Muscle layer of colon (tissue), 2 donors: Measurements from ENCODE around the gene TTC31.
"Not testable (repeated sequence)": the region's sequence is repeated elsewhere in the genome, so short reads cannot be mapped to it uniquely, and the experiment has no call there.

Experiments
- H3K27ac ChIP-seq: one replicate; pipeline ENCODE4 v1.7.0; 2013; ENCODE audit warnings: low read depth, mild to moderate bottlenecking, low read length, moderate library complexity
- H3K27me3 ChIP-seq, 2 donors: one replicate each; pipeline ENCODE4 v1.7.0; 2013; ENCODE audit warnings: low read length in 2 of 2, mild to moderate bottlenecking in 2 of 2; ENCODE audit not compliant: insufficient read depth in 2 of 2, control insufficient read depth in 1 of 2
- H3K36me3 ChIP-seq: one replicate; pipeline ENCODE4 v1.7.0; 2013; ENCODE audit warnings: mild to moderate bottlenecking, low read length; ENCODE audit not compliant: insufficient read depth
- H3K4me1 ChIP-seq: one replicate; pipeline ENCODE4 v1.7.0; 2013; ENCODE audit warnings: mild to moderate bottlenecking, low read length; ENCODE audit not compliant: insufficient read depth
- H3K4me3 ChIP-seq, 2 donors: one replicate each; pipeline ENCODE4 v1.7.0; 2013; ENCODE audit warnings: low read length in 2 of 2, low read depth in 1 of 2, mild to moderate bottlenecking in 1 of 2, moderate library complexity in 1 of 2
- H3K9ac ChIP-seq: one replicate; pipeline ENCODE4 v1.7.0; 2013; ENCODE audit warnings: low read length
- H3K9me3 ChIP-seq: one replicate; pipeline ENCODE4 v1.7.0; 2013; ENCODE audit warnings: mild to moderate bottlenecking, low read length
- donor health status: abdominal sarcoma.
- donor health status: Adenocarcinoma of cecum.

TTC31 gene

DNA sequence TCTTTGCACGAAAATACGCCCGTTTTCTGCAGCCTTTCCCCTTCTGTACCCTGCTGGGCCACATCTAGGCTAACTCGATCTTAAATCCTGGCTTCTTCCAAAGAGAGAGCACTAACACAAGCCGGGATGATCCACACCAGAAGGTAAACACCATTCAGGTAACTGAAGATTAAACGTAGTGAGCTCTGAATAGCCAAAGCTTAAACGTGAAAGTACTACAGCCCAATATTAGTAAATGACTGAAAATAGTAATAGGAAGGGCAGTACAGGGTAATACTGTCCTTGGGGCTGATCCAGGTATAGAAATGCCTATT is 10.0 kb upstream of the TTC31 start:
- Histone ChIP-seq H3K27me3 (no peaks in the 10 kb centered on the region), H3K4me3 (peak overlapping the region; percentile 15 to 81), H3K27ac (peak overlapping the region; percentile 75), H3K9ac (peak overlapping the region; percentile 66), H3K4me1 (peaks cover 16% of the 10 kb centered on the region), H3K9me3 (no peaks in the 10 kb centered on the region), H3K36me3 (peaks cover 21% of the 10 kb centered on the region)

DNA sequence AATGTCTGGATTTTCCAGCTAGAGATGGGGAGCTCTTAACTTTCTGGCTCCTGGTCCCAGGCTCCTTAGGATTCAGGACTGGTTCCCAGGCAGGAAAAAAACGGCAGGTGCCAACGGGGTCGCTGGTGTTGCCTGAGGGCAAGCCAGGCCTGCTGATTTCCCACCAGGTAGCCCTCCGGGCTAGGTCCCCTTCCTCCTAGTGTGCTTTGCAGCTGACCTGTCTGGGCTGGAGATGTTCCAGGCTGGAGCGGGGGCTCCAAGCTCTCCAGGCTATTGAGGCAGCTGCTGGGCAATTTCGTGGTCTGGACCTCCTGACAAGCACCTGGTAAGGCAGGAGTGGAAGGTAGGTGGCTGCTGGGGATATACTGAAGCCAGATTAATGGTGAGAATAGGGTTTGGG is 8.4 kb upstream of the TTC31 start:
- H3K4me1 ChIP-seq: peaks cover 21% of the 10 kb centered on the region
- H3K9ac ChIP-seq: no peak overlapping the region
- no peak overlapping the region for H3K4me3 ChIP-seq
- no peaks in the 10 kb centered on the region for H3K27me3 ChIP-seq
- peaks cover 22% of the 10 kb centered on the region for H3K36me3 ChIP-seq
- no peak overlapping the region for H3K27ac ChIP-seq
- H3K9me3 ChIP-seq: no peaks in the 10 kb centered on the region

DNA sequence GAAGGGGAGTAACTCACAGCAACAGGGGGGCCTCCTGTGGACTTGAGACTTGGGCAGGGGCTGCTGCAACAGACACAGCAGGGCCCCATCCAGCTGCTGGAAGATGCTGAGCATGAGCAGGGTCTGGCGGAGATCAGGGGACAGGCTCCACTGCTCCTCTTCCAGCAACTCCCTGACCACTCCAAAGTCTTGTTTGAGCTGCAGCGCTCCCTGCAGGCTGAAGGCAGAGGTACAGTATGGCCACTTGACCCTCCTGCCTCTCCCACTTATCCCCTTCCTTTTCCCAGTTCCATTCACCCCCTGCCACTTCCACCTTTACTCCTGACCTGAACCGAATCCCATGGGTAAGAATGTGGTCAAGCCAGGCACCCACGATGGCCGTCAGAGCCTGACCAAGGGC is 8.0 kb upstream of the TTC31 start:
- Histone ChIP-seq H3K27ac (no peak overlapping the region), H3K9ac (no peak overlapping the region), H3K9me3 (no peaks in the 10 kb centered on the region), H3K27me3 (no peaks in the 10 kb centered on the region), H3K36me3 (peaks cover 26% of the 10 kb centered on the region), H3K4me1 (peaks cover 23% of the 10 kb centered on the region), H3K4me3 (no peak overlapping the region)

DNA sequence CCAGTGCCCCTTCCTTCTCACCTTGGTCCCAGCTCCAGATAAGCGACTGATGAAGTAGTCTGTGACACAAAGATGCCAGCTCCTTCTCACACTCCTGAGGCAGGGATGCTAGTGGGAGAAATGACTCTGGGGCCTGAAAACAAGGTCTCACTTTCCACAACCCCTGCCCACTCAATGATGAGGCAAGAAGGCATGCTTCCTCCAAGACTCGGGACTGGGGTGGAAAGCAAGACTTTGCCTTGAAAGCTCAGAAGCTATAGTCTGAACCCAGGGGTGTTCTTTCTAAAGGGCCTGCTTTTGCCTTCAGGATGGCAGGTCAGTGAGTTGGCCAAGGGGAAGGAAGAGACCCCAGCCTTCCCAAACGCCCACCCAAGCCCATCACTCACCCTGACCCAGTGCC is 1.4 kb upstream of the TTC31 start:
- Histone ChIP-seq H3K27ac (no peak overlapping the region), H3K9me3 (no peaks in the 10 kb centered on the region), H3K4me1 (peaks cover 26% of the 10 kb centered on the region), H3K9ac (peak overlapping the region; percentile 69), H3K27me3 (no peaks in the 10 kb centered on the region), H3K4me3 (peak overlapping the region; percentile 85 to 99), H3K36me3 (peaks cover 28% of the 10 kb centered on the region)

DNA sequence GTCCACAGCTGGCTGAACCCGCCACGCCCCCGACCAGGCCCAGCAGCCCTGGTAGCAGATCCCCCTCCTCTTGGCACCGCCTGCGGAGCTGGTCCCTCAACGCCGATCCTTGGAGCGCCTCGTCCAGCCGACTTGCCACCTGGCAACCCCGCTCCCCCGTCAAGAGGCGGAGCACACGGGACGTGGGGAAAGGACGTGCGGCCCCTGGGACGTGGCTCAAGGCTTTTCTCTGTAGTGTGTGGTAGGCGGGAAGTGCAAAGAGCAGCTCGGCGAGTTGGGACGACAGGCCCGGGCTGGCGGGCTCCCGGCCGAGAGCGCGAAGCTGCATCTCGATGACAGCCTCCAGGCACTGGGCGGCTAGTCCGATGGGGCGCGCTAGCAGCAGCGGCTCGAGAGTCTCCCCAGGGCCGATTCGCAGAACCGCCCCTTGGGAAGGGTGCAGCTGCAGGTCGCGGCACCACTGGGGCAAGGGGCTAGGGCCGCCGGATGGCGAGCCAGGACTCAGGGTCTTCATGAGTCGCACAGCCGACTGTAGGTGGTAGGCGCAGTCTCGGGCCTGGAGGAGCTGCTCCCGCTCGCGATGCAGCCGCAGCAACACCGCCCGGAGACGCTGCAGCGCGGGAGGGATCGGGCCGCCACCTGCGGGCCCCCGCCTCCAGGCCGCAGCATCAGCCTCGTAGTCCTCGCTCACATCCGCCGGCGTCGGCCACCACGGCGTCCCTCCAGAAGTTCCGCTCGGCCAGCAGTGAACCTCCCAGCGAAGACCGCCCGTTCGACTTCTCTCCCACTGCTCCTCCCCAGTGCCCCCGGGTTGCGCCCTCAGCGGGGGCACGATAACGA is 700 bp upstream of the TTC31 start:
- Histone ChIP-seq H3K9me3 (no peaks in the 10 kb centered on the region), H3K4me1 (peaks cover 26% of the 10 kb centered on the region), H3K4me3 (peak overlapping the region; percentile 85 to 99), H3K36me3 (peaks cover 29% of the 10 kb centered on the region), H3K27me3 (no peaks in the 10 kb centered on the region), H3K27ac (peak overlapping the region; percentile 93), H3K9ac (peak overlapping the region; percentile 69)

DNA sequence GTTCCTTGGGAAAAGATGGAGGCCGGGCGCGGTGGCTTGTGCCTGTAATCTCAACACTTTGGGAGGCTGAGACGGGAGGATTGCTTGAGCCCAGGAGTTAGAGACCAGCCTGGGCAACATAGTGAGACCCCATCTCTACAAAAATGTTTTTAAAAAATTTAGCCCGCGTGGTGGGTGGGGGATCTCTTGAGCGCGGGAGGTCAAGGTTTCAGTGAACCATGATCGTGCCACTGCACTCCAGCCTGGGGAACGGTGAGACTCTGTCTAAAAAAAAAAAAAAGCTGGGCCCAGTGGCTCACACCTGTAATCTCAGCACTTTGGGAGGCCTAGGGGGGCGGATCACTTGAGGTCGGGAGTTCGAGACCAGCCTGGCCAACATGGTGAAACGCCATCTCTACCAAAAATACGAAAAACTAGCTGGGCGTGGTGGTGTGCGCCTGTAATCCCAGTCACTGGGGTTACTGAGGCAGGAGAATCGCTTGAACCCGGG is 839 bp downstream of the TTC31 start:
- Histone ChIP-seq H3K36me3 (peaks cover 33% of the 10 kb centered on the region), H3K4me3 (peak overlapping the region; percentile 85 to 99), H3K4me1 (peaks cover 26% of the 10 kb centered on the region), H3K27ac (peak overlapping the region; percentile 93), H3K9ac (peak overlapping the region; percentile 69)
- not testable (repeated sequence) for H3K9me3 ChIP-seq, H3K27me3 ChIP-seq

DNA sequence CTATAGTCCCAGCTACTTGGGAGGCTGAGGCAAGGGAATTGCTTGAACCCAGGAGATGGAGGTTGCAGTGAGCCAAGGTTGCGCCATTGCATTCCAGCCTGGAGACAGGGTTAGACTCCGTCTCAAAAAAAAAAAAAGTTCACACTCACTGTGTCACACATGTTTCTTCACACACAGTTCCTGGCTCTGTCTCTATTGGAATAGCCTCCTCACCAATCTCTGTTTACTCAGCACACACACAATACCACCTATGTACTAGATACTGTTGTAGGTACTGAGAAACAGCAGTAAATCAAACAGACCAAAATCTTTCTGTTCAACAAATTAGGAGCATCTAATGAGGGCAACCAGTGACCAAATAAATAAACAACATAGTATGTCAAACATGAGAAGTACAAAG is 3.3 kb downstream of the TTC31 start:
- H3K9ac ChIP-seq: no peak overlapping the region
- peaks cover 37% of the 10 kb centered on the region for H3K36me3 ChIP-seq
- no peak overlapping the region for H3K27ac ChIP-seq
- no peaks in the 10 kb centered on the region for H3K9me3 ChIP-seq
- peaks cover 13% of the 10 kb centered on the region for H3K4me1 ChIP-seq
- H3K4me3 ChIP-seq: no peak overlapping the region
- H3K27me3 ChIP-seq: no peaks in the 10 kb centered on the region

DNA sequence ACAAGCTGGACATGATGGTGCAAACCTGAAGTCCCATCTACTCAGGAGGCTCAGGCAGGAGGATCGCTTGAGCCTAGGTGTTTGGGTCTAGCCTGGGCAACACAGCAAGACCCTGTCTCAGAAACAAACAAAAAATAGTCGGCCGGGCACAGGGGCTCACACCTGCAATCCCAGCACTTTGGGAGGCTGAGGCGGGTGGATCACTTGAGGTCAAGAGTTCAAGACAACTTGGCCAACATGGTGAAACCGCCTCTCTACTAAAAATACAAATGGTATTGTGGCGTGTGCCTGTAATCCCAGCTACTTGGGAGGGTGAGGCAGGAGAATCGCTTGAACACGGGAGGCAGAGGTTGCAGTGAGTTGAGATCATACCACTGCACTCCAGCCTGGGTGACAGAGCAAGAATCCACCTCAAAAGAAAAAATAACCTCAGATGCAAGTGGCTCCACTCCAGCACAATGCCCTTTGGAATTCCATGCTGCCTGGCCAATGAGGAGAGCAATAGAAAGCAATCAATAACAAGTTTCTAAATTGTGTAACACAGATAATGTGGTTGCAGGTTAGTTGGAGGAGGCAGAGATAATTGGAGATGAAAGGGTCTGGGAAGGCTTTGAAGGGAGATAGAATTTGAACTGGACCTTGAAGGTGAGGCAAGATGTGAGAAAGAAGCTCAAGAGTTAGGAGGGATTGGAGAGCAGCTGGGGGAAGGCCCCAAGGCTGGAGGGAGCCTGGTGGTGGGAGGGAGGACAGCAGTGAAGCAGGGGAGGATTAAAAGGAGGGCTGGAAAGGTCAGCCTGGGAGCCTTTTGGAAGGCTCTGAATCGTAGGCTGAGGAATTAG is 6.0 kb downstream of the TTC31 start:
- Histone ChIP-seq H3K27ac (no peak overlapping the region), H3K36me3 (peaks cover 62% of the 10 kb centered on the region), H3K4me3 (no peak overlapping the region), H3K9me3 (no peaks in the 10 kb centered on the region), H3K4me1 (no peaks in the 10 kb centered on the region), H3K27me3 (no peaks in the 10 kb centered on the region), H3K9ac (no peak overlapping the region)

DNA sequence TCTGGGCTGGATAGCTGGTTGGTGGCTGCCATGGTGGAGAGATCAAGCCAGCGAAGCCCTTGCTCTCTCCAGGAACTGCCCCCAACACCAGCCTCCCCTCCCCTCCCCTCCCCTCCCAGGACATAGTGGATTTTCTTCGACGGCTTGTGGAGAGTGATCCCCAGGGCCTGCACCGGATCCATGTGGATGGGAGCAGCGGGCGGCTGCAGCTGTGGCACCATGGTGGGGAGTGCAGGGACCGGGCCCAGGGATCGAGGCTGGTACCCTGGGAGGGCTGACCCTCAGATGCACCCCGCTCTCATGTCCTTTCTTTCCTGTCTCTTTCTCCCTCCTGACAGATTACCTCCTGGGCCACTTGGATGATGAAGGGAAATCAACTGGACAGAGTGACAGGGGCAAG is 7.0 kb downstream of the TTC31 start:
- no peaks in the 10 kb centered on the region for H3K4me1 ChIP-seq
- no peak overlapping the region for H3K9ac ChIP-seq
- no peaks in the 10 kb centered on the region for H3K9me3 ChIP-seq
- H3K36me3 ChIP-seq: peaks cover 65% of the 10 kb centered on the region
- H3K27me3 ChIP-seq: no peaks in the 10 kb centered on the region
- no peak overlapping the region for H3K4me3 ChIP-seq
- H3K27ac ChIP-seq: no peak overlapping the region

DNA sequence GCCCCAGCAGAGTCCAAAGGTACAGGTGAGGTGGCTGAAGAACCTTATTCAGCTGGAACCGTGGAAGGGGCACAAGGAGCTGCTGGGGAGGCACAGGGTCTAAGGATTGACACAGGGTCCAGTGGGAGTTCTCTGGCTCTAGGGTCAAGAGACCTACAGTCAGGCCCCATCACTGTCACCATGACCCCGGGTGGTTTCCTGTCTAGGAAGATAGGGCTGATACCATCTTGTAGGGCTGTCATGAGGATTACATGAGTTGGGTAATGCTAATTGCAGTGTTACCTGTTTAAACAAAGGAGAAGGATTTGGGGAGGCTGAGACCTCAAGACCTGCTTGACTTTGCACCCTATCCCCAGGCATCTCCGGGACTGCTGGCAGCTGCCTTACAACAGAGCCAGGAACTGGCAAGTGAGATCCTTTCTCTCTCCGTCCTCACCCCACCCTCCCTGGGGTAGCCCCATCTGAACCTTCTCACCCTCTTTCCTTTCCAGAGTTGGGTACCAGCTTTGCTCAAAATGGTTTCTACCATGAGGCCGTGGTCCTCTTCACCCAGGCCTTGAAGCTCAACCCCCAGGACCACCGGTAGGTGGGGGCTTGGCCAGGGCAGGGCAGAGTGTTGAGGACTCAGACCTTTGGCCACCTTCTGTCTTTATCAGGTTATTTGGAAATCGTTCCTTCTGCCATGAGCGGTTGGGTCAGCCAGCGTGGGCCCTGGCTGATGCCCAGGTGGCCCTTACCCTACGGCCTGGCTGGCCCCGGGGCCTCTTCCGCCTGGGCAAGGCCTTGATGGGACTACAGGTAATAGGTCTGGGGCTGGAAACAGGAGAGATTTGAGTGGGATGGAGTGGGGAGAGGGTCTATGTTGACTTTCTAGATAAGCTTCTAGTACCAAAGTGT is 9.0 kb downstream of the TTC31 start:
- no peaks in the 10 kb centered on the region for H3K4me1 ChIP-seq
- no peaks in the 10 kb centered on the region for H3K9me3 ChIP-seq
- peaks cover 0 to under 1% of the 10 kb centered on the region in 2 donors for H3K27me3 ChIP-seq
- peaks cover 58% of the 10 kb centered on the region for H3K36me3 ChIP-seq
- no peak overlapping the region for H3K4me3 ChIP-seq
- H3K9ac ChIP-seq: no peak overlapping the region
- H3K27ac ChIP-seq: no peak overlapping the region

DNA sequence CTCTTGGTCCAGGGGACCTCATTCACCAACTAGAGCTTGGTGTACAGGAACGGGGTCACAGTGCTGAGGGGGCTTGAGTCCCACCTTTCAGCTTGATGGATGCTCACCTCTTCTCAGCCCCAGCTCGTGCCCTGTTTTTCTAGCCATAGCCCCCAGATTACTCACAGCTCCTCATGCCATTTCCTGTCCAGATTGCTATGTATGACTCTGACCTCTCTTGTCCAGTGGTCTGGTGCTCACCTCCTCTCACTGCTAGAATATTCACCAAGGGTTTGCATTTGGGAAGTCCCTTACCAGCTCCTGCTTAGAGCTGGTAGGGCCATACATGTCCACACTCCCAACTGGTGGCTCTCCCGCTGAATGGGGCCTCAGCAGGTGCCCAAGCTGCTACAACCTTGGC is 10.7 kb downstream of the TTC31 start:
- Histone ChIP-seq H3K36me3 (peaks cover 51% of the 10 kb centered on the region), H3K9me3 (no peaks in the 10 kb centered on the region), H3K4me1 (peaks cover 11% of the 10 kb centered on the region), H3K27me3 (peaks cover 9 to 17% of the 10 kb centered on the region in 2 donors), H3K27ac (no peak overlapping the region), H3K4me3 (no peak overlapping the region), H3K9ac (no peak overlapping the region)
